ENCODE measurements around the gene MICAL2.

Gene MICAL2

DNA sequence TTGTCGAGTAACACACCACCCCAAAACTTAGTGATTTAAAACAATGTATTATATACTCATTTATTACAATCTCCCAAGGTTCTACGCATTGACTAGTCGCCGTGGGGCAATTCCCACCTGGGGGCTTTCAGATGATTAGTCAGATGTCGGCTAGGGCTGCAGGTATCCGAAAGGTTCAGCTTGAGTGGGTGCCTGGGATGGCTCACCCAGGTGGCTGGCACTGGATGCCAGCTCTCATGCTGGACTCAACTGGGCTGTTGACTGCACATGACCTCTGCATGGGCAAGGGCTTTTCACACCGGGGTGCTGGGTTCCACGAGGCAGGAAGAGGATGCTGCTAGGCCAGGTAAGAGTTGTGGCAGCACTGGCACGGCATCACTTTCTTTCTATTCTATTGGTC is 21.9 kb upstream of the MICAL2 start:
- Mint-ChIP-seq H3K27ac (no peak overlapping the region), H3K4me3 (no peak overlapping the region), H3K9me3 (ENCODE audit: low read depth) (no peaks in the 10 kb centered on the region), H3K4me1 (ENCODE audit: low read depth) (peaks cover 47% of the 10 kb centered on the region), H3K36me3 (no peaks in the 10 kb centered on the region), H3K27me3 (no peaks in the 10 kb centered on the region)

DNA sequence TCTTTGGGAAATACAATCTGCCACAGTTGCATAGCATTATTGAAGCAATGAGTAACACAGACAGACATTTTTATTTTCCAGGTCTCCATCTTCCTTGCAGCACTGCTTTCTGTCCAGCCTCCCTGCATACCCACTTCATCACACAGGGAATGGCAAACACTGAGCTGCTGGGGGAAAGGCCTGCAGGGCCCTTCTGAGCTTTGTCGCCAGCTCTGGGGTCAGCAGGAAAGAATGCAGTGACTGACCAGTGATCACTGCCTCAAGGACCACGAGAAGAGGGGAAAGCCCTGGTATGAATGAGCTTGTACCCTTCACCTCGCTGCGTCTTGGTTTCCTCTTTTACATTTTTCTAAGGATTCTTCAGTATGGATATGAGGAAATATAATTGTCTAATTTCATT is 21.3 kb upstream of the MICAL2 start:
- H3K27me3 Mint-ChIP-seq = no peaks in the 10 kb centered on the region
- H3K4me1 Mint-ChIP-seq (ENCODE audit: low read depth) = peaks cover 47% of the 10 kb centered on the region
- no peak overlapping the region for H3K4me3 Mint-ChIP-seq
- H3K27ac Mint-ChIP-seq = no peak overlapping the region
- H3K9me3 Mint-ChIP-seq (ENCODE audit: low read depth) = no peaks in the 10 kb centered on the region
- H3K36me3 Mint-ChIP-seq = no peaks in the 10 kb centered on the region

DNA sequence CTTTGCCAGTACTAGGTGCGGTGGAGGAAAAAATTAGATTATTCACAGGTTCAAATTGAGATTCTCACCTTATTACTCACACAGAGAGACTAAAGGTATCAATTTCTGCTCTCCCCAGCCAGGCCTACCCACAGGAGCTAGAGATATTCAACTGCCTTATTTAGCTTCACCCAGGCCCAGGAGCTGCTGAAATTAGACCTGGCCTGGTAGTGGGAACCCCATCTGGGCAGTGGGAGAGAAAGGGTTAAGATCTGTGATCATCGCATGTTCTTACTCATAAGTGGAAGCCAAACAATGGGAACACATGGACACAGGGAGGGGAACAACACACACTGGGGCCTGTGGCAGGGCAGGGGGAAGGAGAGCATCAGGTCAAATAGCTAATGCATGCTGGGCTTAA is 20.9 kb upstream of the MICAL2 start:
- H3K36me3 Mint-ChIP-seq = no peaks in the 10 kb centered on the region
- peaks cover 47% of the 10 kb centered on the region for H3K4me1 Mint-ChIP-seq (ENCODE audit: low read depth)
- H3K27me3 Mint-ChIP-seq = no peaks in the 10 kb centered on the region
- H3K27ac Mint-ChIP-seq = no peak overlapping the region
- no peak overlapping the region for H3K4me3 Mint-ChIP-seq
- H3K9me3 Mint-ChIP-seq (ENCODE audit: low read depth) = no peaks in the 10 kb centered on the region

DNA sequence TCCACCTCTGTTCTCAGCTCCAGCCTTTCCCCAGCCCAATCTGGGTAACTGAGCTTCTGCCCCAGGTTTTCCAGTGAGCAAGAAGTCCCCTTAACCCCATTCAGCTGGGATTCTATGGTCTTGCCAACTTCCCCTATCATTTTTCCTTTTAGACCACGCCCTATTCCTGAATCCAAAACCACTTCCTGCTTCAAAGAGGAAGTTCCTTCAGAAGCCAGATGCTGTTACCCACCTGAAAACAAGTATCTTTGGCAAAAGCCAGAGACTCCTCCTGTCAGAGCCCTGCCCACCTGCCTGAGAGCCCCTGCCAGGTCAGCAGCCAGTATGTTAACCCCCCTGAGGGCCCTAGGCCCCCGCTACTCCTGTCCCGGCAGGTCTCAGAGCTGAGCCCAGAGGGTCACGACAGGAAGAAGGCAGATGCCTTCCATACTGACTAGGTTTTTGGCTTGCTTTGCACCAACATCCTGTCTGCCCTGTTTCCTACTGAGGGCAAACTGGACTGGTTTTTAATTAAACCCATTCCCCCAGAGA is 20.3 kb upstream of the MICAL2 start:
- H3K27ac Mint-ChIP-seq = peak overlapping the region; percentile 16
- H3K4me1 Mint-ChIP-seq (ENCODE audit: low read depth) = peaks cover 47% of the 10 kb centered on the region
- no peaks in the 10 kb centered on the region for H3K27me3 Mint-ChIP-seq
- H3K9me3 Mint-ChIP-seq (ENCODE audit: low read depth) = no peaks in the 10 kb centered on the region
- H3K4me3 Mint-ChIP-seq = no peak overlapping the region
- H3K36me3 Mint-ChIP-seq = no peaks in the 10 kb centered on the region

DNA sequence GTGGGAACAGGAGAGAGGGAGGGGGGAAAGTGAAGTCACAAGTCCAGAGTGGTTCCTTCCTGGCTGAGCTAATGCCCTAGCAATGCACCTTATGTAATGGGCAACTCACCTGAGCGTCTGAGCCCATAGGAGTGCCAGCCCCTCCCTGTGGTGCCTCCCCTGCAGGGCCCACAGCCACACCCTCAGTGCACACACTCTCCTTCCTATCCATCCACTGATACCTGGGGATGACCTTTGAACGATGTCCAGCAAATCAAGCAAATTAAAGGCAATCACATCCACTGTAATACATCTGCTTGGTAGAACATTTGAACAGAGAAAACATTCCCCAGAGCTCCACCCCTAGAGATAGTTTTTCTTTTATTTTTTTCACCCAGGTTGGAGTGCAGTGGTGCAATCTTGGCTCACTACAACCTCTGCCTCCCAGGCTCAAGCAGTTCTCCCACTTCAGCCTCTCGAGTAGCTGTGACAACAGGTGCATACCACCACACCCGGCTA is 19.6 kb upstream of the MICAL2 start:
- Mint-ChIP-seq H3K4me3 (no peak overlapping the region), H3K9me3 (ENCODE audit: low read depth) (no peaks in the 10 kb centered on the region), H3K27me3 (no peaks in the 10 kb centered on the region), H3K4me1 (ENCODE audit: low read depth) (peaks cover 40% of the 10 kb centered on the region), H3K36me3 (no peaks in the 10 kb centered on the region), H3K27ac (peak overlapping the region; percentile 16)

DNA sequence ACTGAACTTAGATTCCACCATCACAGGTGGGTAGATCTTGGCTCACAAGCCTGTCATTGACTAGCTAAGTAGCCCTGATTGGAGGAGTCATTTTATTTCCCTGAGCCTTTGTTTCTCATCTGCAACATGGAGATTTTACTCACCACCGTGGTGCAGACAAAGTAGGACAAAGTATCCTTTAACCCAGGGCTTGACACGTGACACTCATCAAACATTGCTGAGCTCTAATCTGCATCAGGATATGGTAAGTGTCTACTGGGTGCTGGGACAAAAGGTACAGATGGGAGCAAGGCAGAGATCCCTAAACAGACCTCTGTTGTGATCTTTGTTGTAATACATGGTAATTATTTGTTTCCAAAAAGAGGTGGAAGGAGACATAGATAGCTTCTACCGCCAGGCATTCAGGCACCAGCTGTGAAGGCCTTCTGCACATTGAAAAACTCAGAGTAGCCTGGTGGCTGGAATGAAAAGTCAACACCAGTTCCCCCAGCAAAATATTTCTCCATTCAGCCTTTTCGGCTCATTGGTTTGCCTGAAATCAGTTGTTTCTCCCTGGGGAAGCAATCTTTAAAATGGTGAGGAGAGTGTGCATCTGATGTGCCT is 18.3 kb upstream of the MICAL2 start:
- Mint-ChIP-seq H3K36me3 (no peaks in the 10 kb centered on the region), H3K4me1 (ENCODE audit: low read depth) (peaks cover 27% of the 10 kb centered on the region), H3K27me3 (no peaks in the 10 kb centered on the region), H3K9me3 (ENCODE audit: low read depth) (no peaks in the 10 kb centered on the region), H3K4me3 (no peak overlapping the region), H3K27ac (no peak overlapping the region)

DNA sequence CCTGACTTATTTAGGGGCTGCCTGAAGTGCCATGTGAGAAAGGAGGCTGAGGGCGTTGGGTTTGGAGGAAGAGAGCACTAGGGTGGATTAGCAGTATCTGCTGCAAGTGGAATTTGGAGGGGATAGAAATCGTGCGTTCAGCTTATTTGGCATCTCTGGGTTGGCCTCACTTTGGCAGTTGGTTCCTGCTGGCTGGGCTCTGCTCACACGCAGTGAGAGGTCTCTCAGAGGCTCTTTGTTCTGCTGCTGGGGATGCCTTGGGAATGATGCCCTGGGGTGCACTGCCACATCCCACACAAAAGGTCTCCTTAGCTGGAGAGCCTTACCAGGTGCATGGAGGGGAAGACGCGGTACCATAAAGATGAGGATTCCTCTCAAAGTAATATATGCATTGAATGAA is 17.7 kb upstream of the MICAL2 start:
- Mint-ChIP-seq H3K9me3 (ENCODE audit: low read depth) (no peaks in the 10 kb centered on the region), H3K27ac (no peak overlapping the region), H3K27me3 (no peaks in the 10 kb centered on the region), H3K4me1 (ENCODE audit: low read depth) (peaks cover 21% of the 10 kb centered on the region), H3K36me3 (no peaks in the 10 kb centered on the region), H3K4me3 (no peak overlapping the region)

DNA sequence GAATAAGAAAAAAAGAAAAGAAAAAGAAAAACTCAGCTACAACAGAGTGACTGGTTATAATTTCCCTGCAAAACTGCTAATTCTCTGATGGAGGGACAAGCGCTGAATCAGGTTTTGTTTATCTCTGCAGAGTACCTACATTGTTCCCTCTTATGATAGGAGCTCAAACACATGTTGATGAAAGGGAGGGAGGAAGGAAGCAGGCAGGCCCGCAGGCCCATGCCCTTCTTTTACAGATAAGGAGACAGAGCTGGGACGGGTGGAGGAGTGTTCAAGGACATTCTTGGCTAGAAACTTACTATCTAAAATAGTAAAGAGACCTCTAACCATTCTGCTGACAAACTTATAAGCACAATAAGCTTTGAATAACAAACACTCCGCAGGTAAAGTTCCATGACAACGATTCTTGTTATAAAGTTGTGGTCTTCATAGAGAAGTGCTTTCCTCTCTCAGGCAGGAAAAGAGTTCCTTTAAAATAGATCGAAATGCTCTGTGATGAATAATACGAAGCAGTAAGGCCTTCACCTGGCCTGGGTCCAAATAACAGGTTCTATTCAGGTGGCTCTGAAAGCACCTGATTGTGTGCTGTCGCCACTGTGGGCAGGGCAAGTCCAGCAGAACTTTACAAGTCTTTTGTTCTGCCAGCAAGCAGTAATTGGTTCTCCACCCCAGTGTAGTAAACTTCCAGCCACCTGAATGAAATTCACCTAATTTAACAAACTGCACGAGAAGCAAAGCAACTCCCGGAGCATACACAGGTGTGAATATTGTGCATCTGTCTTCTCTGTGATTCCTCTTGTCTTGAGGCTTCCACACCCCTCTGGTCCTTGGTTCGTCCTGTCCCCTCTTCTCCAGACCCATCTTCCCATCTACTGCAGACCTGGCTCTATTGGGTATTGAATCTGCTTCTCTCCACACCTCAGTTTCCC is 15.3 kb upstream of the MICAL2 start:
- H3K4me1 Mint-ChIP-seq (ENCODE audit: low read depth) = peaks cover 7% of the 10 kb centered on the region
- H3K27ac Mint-ChIP-seq = no peak overlapping the region
- no peak overlapping the region for H3K4me3 Mint-ChIP-seq
- peaks cover 2% of the 10 kb centered on the region for H3K27me3 Mint-ChIP-seq
- H3K36me3 Mint-ChIP-seq = no peaks in the 10 kb centered on the region
- H3K9me3 Mint-ChIP-seq (ENCODE audit: low read depth) = no peaks in the 10 kb centered on the region

DNA sequence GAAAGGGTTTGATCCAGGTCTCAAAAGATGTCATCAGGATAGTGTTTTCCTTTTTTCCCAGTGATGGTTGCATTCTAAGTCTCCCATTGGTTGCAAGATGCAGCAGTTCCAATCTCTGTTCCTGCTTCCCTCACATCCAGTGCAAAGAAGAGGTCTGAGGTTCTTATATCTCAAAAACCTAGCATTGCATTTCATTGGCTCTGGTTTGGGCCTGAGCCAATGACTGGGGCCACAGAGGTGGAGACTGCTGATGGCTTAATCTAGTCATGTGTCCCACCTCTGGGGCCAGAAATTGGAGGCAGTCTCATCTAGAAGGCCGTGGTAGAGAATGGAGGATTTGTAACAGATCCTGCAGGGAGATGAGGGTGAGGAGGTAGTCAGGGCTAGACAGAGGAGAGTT is 13.2 kb upstream of the MICAL2 start:
- no peaks in the 10 kb centered on the region for H3K36me3 Mint-ChIP-seq
- H3K27ac Mint-ChIP-seq = no peak overlapping the region
- H3K27me3 Mint-ChIP-seq = peaks cover 3% of the 10 kb centered on the region
- no peaks in the 10 kb centered on the region for H3K9me3 Mint-ChIP-seq (ENCODE audit: low read depth)
- no peak overlapping the region for H3K4me3 Mint-ChIP-seq
- H3K4me1 Mint-ChIP-seq (ENCODE audit: low read depth) = no peaks in the 10 kb centered on the region

DNA sequence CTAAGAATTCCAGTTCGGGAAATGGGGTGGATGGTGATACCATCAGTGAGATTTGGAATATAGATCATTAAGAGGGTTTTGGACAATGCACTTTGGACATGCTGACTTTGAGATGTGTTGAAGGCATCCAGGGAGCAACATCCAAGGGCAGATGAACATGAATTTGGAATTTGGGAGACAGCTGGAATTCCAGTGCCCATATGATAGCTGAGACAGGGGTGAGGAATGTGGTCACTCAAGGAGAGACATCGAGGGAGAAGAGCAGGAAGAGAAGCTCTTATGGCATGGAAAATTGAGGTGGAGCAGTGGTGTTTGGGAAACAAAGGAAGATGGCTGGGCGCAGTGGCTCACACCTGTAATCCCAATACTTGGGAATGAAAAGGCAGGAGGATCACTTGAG is 11.8 kb upstream of the MICAL2 start:
- no peak overlapping the region for H3K27ac Mint-ChIP-seq
- peaks cover 3% of the 10 kb centered on the region for H3K27me3 Mint-ChIP-seq
- no peaks in the 10 kb centered on the region for H3K9me3 Mint-ChIP-seq (ENCODE audit: low read depth)
- no peaks in the 10 kb centered on the region for H3K36me3 Mint-ChIP-seq
- H3K4me3 Mint-ChIP-seq = no peak overlapping the region
- no peaks in the 10 kb centered on the region for H3K4me1 Mint-ChIP-seq (ENCODE audit: low read depth)

DNA sequence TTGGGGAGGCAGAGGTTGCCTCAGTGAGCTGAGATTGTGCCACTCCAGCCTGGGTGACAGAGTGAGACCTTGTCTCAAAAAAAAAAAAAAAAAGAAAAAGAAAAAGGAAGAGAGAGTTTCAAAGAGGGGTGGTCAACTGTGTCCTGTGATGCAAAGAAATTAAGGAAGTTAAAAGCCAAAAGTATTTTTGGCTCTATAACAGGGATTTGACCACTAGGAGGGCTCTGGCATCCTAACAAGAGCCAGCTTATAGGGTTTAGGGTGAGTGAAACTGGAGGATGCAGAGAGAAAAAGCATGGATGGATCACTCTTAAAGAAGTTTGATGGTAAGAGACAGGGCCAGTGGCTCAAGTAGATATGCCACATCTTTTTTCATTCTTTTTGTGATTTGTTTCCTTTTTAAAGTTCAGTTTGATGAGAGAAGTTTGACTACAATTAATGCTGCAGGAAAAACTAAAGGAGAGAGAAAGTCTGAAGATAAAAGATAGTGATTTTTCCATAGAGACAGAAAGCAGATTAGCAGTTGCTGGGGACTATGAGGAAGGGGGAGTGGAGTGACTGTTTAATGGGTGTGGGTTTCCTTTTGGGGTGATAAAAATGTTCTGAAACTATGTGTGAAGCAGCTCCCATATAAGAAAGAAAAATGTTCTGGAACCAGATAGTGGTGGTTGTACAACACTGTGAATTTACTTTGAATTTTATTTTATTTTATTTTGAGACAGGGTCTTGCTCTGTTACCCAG is 11.1 kb upstream of the MICAL2 start:
- peaks cover 3% of the 10 kb centered on the region for H3K27me3 Mint-ChIP-seq
- H3K4me3 Mint-ChIP-seq = no peak overlapping the region
- no peak overlapping the region for H3K27ac Mint-ChIP-seq
- no peaks in the 10 kb centered on the region for H3K4me1 Mint-ChIP-seq (ENCODE audit: low read depth)
- no peaks in the 10 kb centered on the region for H3K9me3 Mint-ChIP-seq (ENCODE audit: low read depth)
- no peaks in the 10 kb centered on the region for H3K36me3 Mint-ChIP-seq

DNA sequence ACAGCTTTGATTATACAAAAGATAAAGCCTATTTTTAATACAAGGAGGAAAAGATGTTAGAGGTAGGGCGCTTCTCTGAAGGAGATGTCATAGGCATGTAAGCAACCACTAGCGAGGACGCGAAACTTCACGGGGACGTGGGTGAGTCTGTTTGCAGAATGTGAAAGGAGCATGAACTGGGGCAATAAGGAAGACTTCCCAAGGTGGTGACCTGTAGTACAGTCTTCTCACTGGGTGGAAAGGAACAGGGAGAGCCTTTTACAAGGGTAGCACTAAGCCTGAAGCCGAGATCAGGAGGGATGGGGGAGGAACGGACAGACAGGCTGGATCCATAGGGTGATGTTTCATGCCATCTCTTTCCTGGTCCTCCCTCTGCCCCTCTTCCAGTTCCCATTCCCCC is 10.0 kb upstream of the MICAL2 start:
- Mint-ChIP-seq H3K4me3 (no peak overlapping the region), H3K4me1 (ENCODE audit: low read depth) (no peaks in the 10 kb centered on the region), H3K27me3 (peaks cover 3% of the 10 kb centered on the region), H3K36me3 (no peaks in the 10 kb centered on the region), H3K27ac (no peak overlapping the region), H3K9me3 (ENCODE audit: low read depth) (no peaks in the 10 kb centered on the region)

DNA sequence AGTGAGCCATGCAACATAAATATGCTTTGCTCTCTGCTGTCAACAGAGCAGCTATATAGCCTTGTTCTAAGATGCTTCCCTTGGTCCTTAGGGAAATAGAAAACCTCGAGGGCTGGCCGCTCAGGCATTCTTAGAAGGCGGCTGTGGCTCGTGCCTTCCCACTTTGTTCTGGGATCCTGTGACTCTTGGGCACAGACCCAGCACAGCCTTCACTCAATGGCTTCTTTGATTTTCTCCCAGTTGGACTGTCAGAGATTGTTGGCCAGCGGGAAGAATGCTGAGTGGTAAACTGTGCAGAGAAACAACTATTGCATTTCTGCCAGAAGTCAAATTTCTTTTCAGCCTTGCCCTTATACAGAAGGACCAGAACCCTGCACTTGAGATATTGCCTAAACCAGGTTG is 9.5 kb upstream of the MICAL2 start:
- Mint-ChIP-seq H3K27ac (no peak overlapping the region), H3K36me3 (no peaks in the 10 kb centered on the region), H3K9me3 (ENCODE audit: low read depth) (no peaks in the 10 kb centered on the region), H3K4me1 (ENCODE audit: low read depth) (no peaks in the 10 kb centered on the region), H3K27me3 (peaks cover 3% of the 10 kb centered on the region), H3K4me3 (no peak overlapping the region)

DNA sequence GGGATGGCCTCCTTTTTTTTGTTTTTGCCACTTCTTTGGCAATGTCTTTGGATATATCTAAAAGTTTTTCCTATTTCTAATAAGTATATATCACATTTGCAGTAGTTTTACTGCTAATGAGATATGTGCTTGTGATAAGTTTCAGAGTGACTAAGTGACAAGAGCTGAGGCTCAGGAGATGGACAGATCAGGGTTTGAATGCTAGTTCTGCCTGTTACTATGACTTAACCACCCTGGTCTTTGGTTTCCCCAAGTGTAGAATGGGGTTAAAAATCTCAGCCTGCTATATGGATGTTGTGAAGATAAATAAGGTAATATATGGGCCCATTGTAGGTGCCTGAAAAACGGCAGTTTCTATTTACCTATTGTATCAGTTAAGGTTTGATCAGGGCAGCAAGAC is 9.1 kb upstream of the MICAL2 start:
- Mint-ChIP-seq H3K27me3 (peaks cover 3% of the 10 kb centered on the region), H3K27ac (no peak overlapping the region), H3K36me3 (no peaks in the 10 kb centered on the region), H3K9me3 (ENCODE audit: low read depth) (no peaks in the 10 kb centered on the region), H3K4me1 (ENCODE audit: low read depth) (no peaks in the 10 kb centered on the region), H3K4me3 (no peak overlapping the region)

Data from activated naive CD8-positive, alpha-beta T cell (primary cell).